A673 (cell line): Measurements from ENCODE around the gene EPAS1. TPM values are rescaled to one million over a fixed set of nuclear protein-coding genes. Genes with fewer than 3 reads are reported as not detected.

Experiments used
- BruUV-seq: library from RNA; stranded (reverse); fragments of 400-500 nt; replicated peaks from 2 replicates; lab custom pipeline; 2021; lab: Mats Ljungman, UMichigan
- CTCF ChIA-PET: fragments of 300-600 bp; sonication (Branson Sonifier 250); formaldehyde crosslinking; loops from one replicate; lab custom pipeline; 2022; ENCODE audit warnings: antibody characterized with exemption; lab: Charles Lee
- POLR2A ChIA-PET: fragments of 300-600 bp; sonication (Branson Sonifier 250); formaldehyde crosslinking; loops from one replicate; lab custom pipeline; 2022; ENCODE audit warnings: antibody characterized with exemption; ENCODE audit not compliant: low non-redundant PET; lab: Charles Lee
- DNase-seq: peaks from one replicate; pipeline ENCODE4 v3.0.0-alpha.2; 2015; ENCODE audit warnings: low spot score
- H3K27ac ChIP-seq: fragments of 200-600 bp; sonication (generic); 2 replicates; pipeline ENCODE4 v1.5.1; 2016; ENCODE audit warnings: mixed run types, low read depth, mild to moderate bottlenecking, mixed read lengths, antibody characterized with exemption, low read length; ENCODE audit not compliant: poor library complexity, severe bottlenecking
- H3K27me3 ChIP-seq: fragments of 200-600 bp; sonication (generic); replicated peaks from 2 replicates; pipeline ENCODE4 v1.6.1; 2017; ENCODE audit warnings: mixed run types, low read depth, mild to moderate bottlenecking, mixed read lengths, antibody characterized with exemption, low read length; ENCODE audit not compliant: insufficient read depth, poor library complexity
- H3K36me3 ChIP-seq: fragments of 200-600 bp; sonication (generic); 2 replicates; pipeline ENCODE4 v1.6.1; 2016; ENCODE audit warnings: mixed run types, mild to moderate bottlenecking, mixed read lengths, antibody characterized with exemption, low read length; ENCODE audit not compliant: insufficient read depth, poor library complexity, severe bottlenecking
- H3K4me1 ChIP-seq: fragments of 200-600 bp; sonication (generic); 2 replicates; pipeline ENCODE4 v1.6.1; 2017; ENCODE audit warnings: mixed run types, mild to moderate bottlenecking, mixed read lengths, antibody characterized with exemption, low read length; ENCODE audit not compliant: insufficient read depth, poor library complexity, severe bottlenecking
- H3K4me3 ChIP-seq: fragments of 200-600 bp; sonication (generic); 2 replicates; pipeline ENCODE4 v1.5.1; 2016; ENCODE audit warnings: low read depth, mixed run types, mild to moderate bottlenecking, mixed read lengths, low read length; ENCODE audit not compliant: poor library complexity, severe bottlenecking
- H3K9me3 ChIP-seq: fragments of 200-600 bp; sonication (generic); 2 replicates; pipeline ENCODE4 v1.6.1; 2016; ENCODE audit warnings: mixed run types, low read depth, mild to moderate bottlenecking, mixed read lengths, antibody characterized with exemption, low read length; ENCODE audit not compliant: poor library complexity, severe bottlenecking
- CTCF ChIP-seq: fragments of 300-800, 200-600 bp; sonication (generic); conservative IDR thresholded peaks from 2 replicates; pipeline ENCODE4 v1.5.1; 2017; ENCODE audit warnings: low read depth, mild to moderate bottlenecking, antibody characterized with exemption, low read length, moderate library complexity, mixed read lengths
- EZH2 ChIP-seq: fragments of 200-600 bp; sonication (generic); IDR thresholded peaks from 2 replicates; pipeline ENCODE4 v1.6.1; 2017; ENCODE audit warnings: borderline replicate concordance, low read depth, mild to moderate bottlenecking, mixed read lengths, antibody characterized with exemption, low read length; ENCODE audit not compliant: poor library complexity, severe bottlenecking
- intact Hi-C: fragments of 100-400 bp; cut with micrococcal nuclease; formaldehyde crosslinking; loops from one replicate; pipeline ENCODE4 v1.10.0; 2022; ENCODE audit not compliant: unreplicated experiment
- total RNA-seq: library from RNA; stranded (reverse); gene quantifications from 2 replicates; pipeline ENCODE4 v1.2.3, GENCODE V29; 2021

Gene EPAS1
- total RNA-seq, 1 experiment from 2014 or later = 0.41 TPM

- ChIA-PET POLR2A (no interaction called here), CTCF (no interaction called here)
- Histone ChIP-seq H3K4me1 (no peaks in the 10 kb centered on the region), H3K27ac (no peak overlapping the region), H3K9me3 (no peaks in the 10 kb centered on the region), H3K36me3 (no peaks in the 10 kb centered on the region), H3K4me3 (no peak overlapping the region), H3K27me3 (peaks cover 8% of the 10 kb centered on the region)
- BruUV-seq = no TSS peak
- intact Hi-C loops = no loop called here
- no peak for TF ChIP-seq EZH2
- DNase-seq = no peak
These were observed 50.6 kb downstream of the EPAS1 start for GRCh38 chr2:46347648-46348280.

GRCh38 chr2:46349115-46349547, 51.9 kb downstream of the EPAS1 start:
- TF ChIP-seq EZH2 = no peak
- TF ChIP-seq CTCF = no peak
- Histone ChIP-seq H3K27ac (no peak overlapping the region), H3K27me3 (peaks cover under 1% of the 10 kb centered on the region), H3K9me3 (no peaks in the 10 kb centered on the region), H3K4me1 (no peaks in the 10 kb centered on the region), H3K36me3 (no peaks in the 10 kb centered on the region), H3K4me3 (no peak overlapping the region)
- POLR2A ChIA-PET = no interaction called here
- DNase-seq = no peak
- no TSS peak for BruUV-seq
- CTCF ChIA-PET = no interaction called here
- intact Hi-C loops = no loop called here

- ChIA-PET POLR2A (interaction anchor here (0.7 kb wide), 1 partner anchor 287 kb away, joined by 6 read pairs; no protein-coding TSS in a partner anchor), CTCF (no interaction called here)
- intact Hi-C loops = no loop called here
- TF ChIP-seq CTCF (no peak), EZH2 (no peak)
- BruUV-seq = no TSS peak
- no peak overlapping the region for H3K27ac ChIP-seq
- H3K9me3 ChIP-seq = no peaks in the 10 kb centered on the region
- no peaks in the 10 kb centered on the region for H3K4me1 ChIP-seq
- no peaks in the 10 kb centered on the region for H3K27me3 ChIP-seq
- no peak overlapping the region for H3K4me3 ChIP-seq
- no peaks in the 10 kb centered on the region for H3K36me3 ChIP-seq
- DNase-seq = no peak
These were observed 53.0 kb downstream of the EPAS1 start for GRCh38 chr2:46350029-46350689.
